Measurements from ENCODE around the gene RLF. TPM values are rescaled to one million over a fixed set of nuclear protein-coding genes. Genes with fewer than 3 reads are reported as not detected.

The RLF gene
- total and polyA plus RNA-seq, 9 of the 15 experiments (the other 6 are each of a cell fraction or from before 2014, with no cell fraction given): 3.6 to 35.0 (median 21.2) TPM

GRCh38 chr1:40130892-40131291 is 30.3 kb upstream of the RLF start (continued):
- no peak for TF ChIP-seq ARID4B (CRISPR knock-in tag; IDR thresholded peaks at IDR 0.05)
- TF ChIP-seq ZBTB8A (IDR thresholded peaks at IDR 0.05; ENCODE audit: partially characterized antibody): no peak
- TF ChIP-seq ZNF41 (CRISPR knock-in tag; conservative IDR thresholded peaks at IDR 0.05): no peak
- no peak for TF ChIP-seq SRSF3 (IDR thresholded peaks at IDR 0.05; ENCODE audit: insufficient read depth, low read length)
- TF ChIP-seq PCBP2 (IDR thresholded peaks at IDR 0.05; ENCODE audit: low read depth, low read length, poor library complexity, severe bottlenecking): no peak
- TF ChIP-seq ARID1B (IDR thresholded peaks at IDR 0.05): peak; percentile 72
- no peak for TF ChIP-seq HNRNPH1 (optimal IDR thresholded peaks at IDR 0.05; ENCODE audit: low read depth, low read length)
- no peak for TF ChIP-seq THAP7 (CRISPR knock-in tag; IDR thresholded peaks at IDR 0.05)
- TF ChIP-seq PKNOX1 (IDR thresholded peaks at IDR 0.05): no peak
- TF ChIP-seq CBFA2T2 (conservative IDR thresholded peaks at IDR 0.05): peak; percentile 46; the same call in 1 of the 2 replicates
- TF ChIP-seq ZNF766 (CRISPR knock-in tag; conservative IDR thresholded peaks at IDR 0.05): 0 out of 2 replicates have a peak, but pooled peaks have one; percentile 56
- peak in 1 of 2 experiments; percentile 36; a peak in 1 of 4 replicates for TF ChIP-seq TBL1XR1 (IDR thresholded peaks at IDR 0.05; ENCODE audit: low read length in 2 of 2)
- TF ChIP-seq, protein P1, sequence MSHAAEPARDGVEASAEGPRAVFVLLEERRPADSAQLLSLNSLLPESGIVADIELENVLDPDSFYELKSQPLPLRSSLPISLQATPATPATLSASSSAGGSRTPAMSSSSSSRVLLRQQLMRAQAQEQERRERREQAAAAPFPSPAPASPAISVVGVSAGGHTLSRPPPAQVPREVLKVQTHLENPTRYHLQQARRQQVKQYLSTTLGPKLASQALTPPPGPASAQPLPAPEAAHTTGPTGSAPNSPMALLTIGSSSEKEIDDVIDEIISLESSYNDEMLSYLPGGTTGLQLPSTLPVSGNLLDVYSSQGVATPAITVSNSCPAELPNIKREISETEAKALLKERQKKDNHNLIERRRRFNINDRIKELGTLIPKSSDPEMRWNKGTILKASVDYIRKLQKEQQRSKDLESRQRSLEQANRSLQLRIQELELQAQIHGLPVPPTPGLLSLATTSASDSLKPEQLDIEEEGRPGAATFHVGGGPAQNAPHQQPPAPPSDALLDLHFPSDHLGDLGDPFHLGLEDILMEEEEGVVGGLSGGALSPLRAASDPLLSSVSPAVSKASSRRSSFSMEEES (CRISPR knock-in tag; IDR thresholded peaks at IDR 0.05): peak; percentile 59
- no peak for TF ChIP-seq PURB (CRISPR knock-in tag; IDR thresholded peaks at IDR 0.05; ENCODE audit: low read depth)
- no peak for TF ChIP-seq CHCHD3 (CRISPR knock-in tag; IDR thresholded peaks at IDR 0.05)
- TF ChIP-seq ZNF282 (CRISPR knock-in tag; IDR thresholded peaks at IDR 0.05): no peak
- TF ChIP-seq HNRNPL (IDR thresholded peaks at IDR 0.05; ENCODE audit: low read depth, low read length): no peak
- 0 out of 4 replicates have a peak, but pooled peaks of 1 of the 2 experiments have one; percentile 17 for TF ChIP-seq RAD21 (CRISPR knock-in tag; conservative IDR thresholded peaks at IDR 0.05 in 1 of 2, IDR thresholded peaks at IDR 0.05 in 1 of 2)
- no peak for TF ChIP-seq MIER1 (IDR thresholded peaks at IDR 0.05; ENCODE audit: low read depth)
- 0 out of 2 replicates have a peak, but pooled peaks have one; percentile 32 for TF ChIP-seq DDX20 (tag; IDR thresholded peaks at IDR 0.05; ENCODE audit: low read depth)
- TF ChIP-seq JUND (IDR thresholded peaks at IDR 0.05; ENCODE audit: borderline replicate concordance, low read depth, low read length): peak; percentile 46; the same call in 1 of the 2 replicates
- TF ChIP-seq JUND (tag; IDR thresholded peaks at IDR 0.05; ENCODE audit: borderline replicate concordance, low read depth, low read length): no peak; the same call in 2 of the 3 replicates
